ENCODE data around the gene PKP1.

Gene PKP1

DNA sequence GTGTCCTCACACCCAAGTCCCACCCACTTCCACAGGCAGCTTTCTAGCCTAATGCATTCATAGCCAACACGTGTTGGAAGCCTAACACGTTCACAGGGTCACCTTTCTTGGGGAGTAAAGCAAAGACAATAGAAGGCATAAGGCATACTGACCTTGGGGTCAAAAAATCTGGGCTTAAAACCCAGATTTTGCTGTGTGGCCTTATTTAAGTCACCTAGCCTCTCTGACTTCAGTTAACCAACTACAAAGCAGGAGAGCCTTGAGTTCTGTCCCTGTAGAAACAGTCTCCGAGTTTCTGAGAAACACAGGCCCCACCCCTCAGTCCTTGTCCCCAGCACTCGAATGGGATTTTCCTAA, 92.8 kb downstream of the PKP1 start:
- TF ChIP-seq, protein P1, sequence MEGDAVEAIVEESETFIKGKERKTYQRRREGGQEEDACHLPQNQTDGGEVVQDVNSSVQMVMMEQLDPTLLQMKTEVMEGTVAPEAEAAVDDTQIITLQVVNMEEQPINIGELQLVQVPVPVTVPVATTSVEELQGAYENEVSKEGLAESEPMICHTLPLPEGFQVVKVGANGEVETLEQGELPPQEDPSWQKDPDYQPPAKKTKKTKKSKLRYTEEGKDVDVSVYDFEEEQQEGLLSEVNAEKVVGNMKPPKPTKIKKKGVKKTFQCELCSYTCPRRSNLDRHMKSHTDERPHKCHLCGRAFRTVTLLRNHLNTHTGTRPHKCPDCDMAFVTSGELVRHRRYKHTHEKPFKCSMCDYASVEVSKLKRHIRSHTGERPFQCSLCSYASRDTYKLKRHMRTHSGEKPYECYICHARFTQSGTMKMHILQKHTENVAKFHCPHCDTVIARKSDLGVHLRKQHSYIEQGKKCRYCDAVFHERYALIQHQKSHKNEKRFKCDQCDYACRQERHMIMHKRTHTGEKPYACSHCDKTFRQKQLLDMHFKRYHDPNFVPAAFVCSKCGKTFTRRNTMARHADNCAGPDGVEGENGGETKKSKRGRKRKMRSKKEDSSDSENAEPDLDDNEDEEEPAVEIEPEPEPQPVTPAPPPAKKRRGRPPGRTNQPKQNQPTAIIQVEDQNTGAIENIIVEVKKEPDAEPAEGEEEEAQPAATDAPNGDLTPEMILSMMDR (IDR thresholded peaks at IDR 0.05; ENCODE audit: low read depth, low read length): no peak
- no peak overlapping the region for H3K4me3 ChIP-seq (ENCODE audit: low read depth, low read length)

GRCh38 chr1:201376464-201377374, 93.4 kb downstream of the PKP1 start:
- TF ChIP-seq, protein P1 (IDR thresholded peaks at IDR 0.05; ENCODE audit: low read depth, low read length): peak; percentile 70
- H3K4me3 ChIP-seq (ENCODE audit: low read depth, low read length): no peak overlapping the region

DNA sequence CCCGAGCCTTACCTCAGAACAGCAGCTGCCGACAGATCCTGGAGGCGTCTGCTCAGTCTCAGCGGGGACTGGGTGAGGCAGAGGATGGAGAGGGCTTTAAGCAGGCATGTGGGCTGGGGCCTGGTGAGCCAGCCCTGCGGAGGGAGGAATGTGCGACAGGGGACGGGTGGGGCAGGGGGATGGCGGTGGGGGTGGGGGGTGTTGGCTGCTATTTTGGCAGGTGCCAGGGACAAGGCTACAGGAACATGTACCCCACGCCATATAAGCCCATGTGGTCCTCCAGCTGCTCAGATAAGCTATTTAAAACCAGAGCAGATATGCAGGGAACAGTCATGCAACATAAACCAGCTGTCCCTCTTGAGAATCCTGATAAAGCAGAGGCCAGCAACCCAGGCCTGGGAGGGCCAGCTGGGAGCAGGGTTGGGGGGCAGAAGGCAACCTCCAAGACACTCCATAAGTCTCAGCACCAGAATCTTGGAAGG, 94.3 kb downstream of the PKP1 start, which contains the start of gene TNNT2:
Gene TNNT2 (minus strand): TSS at position 70 of the 482 bp plus-strand sequence. CDS start 4,426 bp downstream, outside the sequence.
- TF ChIP-seq, protein P1 (IDR thresholded peaks at IDR 0.05; ENCODE audit: low read depth, low read length): no peak

DNA sequence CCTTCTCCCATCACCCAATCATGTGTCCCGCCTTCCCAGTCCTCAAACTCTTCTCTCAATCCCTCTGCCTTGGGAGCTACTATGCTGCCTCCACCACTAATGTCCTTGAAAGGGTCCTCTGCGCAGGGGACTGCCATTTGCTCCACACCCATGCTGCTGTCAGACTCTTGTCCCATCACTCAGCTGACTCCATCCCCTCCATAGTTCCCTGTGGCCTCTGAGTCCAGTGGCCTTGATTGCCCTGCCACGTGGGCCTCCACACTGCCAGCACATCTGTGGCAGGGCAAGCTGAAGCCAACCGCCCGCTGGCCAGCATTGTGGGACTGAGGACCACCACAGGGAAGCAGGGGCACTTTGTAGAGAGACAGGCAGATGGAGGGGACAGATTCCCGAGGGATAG, 95.5 kb downstream of the PKP1 start:
- TF ChIP-seq, protein P1 (IDR thresholded peaks at IDR 0.05; ENCODE audit: low read depth, low read length): no peak
- no peak overlapping the region for H3K4me3 ChIP-seq (ENCODE audit: low read depth, low read length)

More for the DNA sequence above, 94.3 kb downstream of the PKP1 start, which contains the start of gene TNNT2:
- H3K4me3 ChIP-seq (ENCODE audit: low read depth, low read length): no peak within 1 kb of the TSS

DNA sequence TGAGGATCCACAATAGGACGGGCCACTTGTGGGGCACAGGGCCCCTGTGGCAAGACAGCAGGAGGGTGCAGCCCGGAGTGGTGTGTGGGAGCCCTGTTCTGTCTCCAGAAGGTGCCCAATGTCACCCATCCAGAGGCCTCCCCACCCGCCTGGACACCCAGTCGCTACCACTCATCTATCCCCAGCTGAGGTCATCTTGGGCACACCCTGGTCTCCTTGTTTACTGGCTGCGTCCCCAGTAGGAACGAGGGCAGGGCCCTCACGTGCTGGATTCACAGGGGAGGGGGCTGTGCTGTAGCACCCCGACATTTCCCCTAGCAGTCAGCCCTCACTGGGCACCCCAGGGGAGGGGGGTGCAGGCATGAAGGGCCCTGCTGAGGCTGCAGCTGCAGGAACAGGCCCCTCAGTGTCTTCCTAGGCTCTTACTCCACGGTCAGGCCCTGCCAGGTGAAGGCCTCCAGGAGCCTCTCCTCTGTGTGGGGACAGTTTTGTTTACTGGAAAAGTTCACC, 96.5 kb downstream of the PKP1 start:
- H3K4me3 ChIP-seq (ENCODE audit: low read depth, low read length): no peak overlapping the region
- TF ChIP-seq, protein P1 (IDR thresholded peaks at IDR 0.05; ENCODE audit: low read depth, low read length): no peak

GRCh38 chr1:201381130-201381529, 97.8 kb downstream of the PKP1 start:
- TF ChIP-seq, protein P1 (IDR thresholded peaks at IDR 0.05; ENCODE audit: low read depth, low read length): no peak
- H3K4me3 ChIP-seq (ENCODE audit: low read depth, low read length): no peak overlapping the region
